Activated naive CD4-positive, alpha-beta T cell treated with Interleukin-2 at 50 U/mL for 16 hours (primary cell): ENCODE results near the gene ULK4.
"Not testable (repeated sequence)": the region's sequence is repeated elsewhere in the genome, so short reads cannot be mapped to it uniquely, and the experiment has no call there.

ENCODE experiments used
- DNase-seq: peaks from one replicate; pipeline ENCODE4 v3.0.0-alpha.2; 2020

The ULK4 gene

GRCh38 chr3:41956574-41956973 lies 5.3 kb downstream of the ULK4 start:
- no peak for DNase-seq

- DNase-seq, result no peak
These were observed 6.7 kb downstream of the ULK4 start for GRCh38 chr3:41955192-41955591.

- no peak for DNase-seq
These were observed 18.5 kb downstream of the ULK4 start for GRCh38 chr3:41943311-41943843.

- DNase-seq, result no peak
These were observed 21.5 kb downstream of the ULK4 start for GRCh38 chr3:41940393-41940792.

GRCh38 chr3:41936384-41936783 lies 25.5 kb downstream of the ULK4 start:
- DNase-seq, result no peak

GRCh38 chr3:41933154-41933676 lies 28.7 kb downstream of the ULK4 start:
- DNase-seq, result no peak

GRCh38 chr3:41932464-41932863 lies 29.4 kb downstream of the ULK4 start:
- no peak for DNase-seq

GRCh38 chr3:41920406-41920965 lies 41.4 kb downstream of the ULK4 start:
- DNase-seq, result no peak

- DNase-seq, result no peak
These were observed 46.5 kb downstream of the ULK4 start for GRCh38 chr3:41915353-41915752.

- no peak for DNase-seq
These were observed 49.6 kb downstream of the ULK4 start for GRCh38 chr3:41912280-41912679.

- DNase-seq, result no peak
These were observed 54.4 kb downstream of the ULK4 start for GRCh38 chr3:41907330-41908073.

- DNase-seq, result no peak
These were observed 61.6 kb downstream of the ULK4 start for GRCh38 chr3:41900265-41900664.

GRCh38 chr3:41898631-41899030 lies 63.3 kb downstream of the ULK4 start:
- DNase-seq, result no peak

GRCh38 chr3:41893977-41894376 lies 67.9 kb downstream of the ULK4 start:
- DNase-seq, result no peak

GRCh38 chr3:41888368-41889076 lies 73.4 kb downstream of the ULK4 start:
- DNase-seq, result no peak

GRCh38 chr3:41882956-41883355 lies 78.9 kb downstream of the ULK4 start:
- DNase-seq, result no peak

GRCh38 chr3:41881233-41881821 lies 80.6 kb downstream of the ULK4 start:
- DNase-seq, result no peak

GRCh38 chr3:41880387-41880786 lies 81.5 kb downstream of the ULK4 start:
- no peak for DNase-seq

GRCh38 chr3:41877741-41878140 lies 84.2 kb downstream of the ULK4 start:
- not testable (repeated sequence) for DNase-seq

- no peak for DNase-seq
These were observed 87.9 kb downstream of the ULK4 start for GRCh38 chr3:41874022-41874421.

GRCh38 chr3:41872157-41872556 lies 89.7 kb downstream of the ULK4 start:
- DNase-seq, result no peak

GRCh38 chr3:41867533-41867932 lies 94.4 kb downstream of the ULK4 start:
- DNase-seq, result no peak

- no peak for DNase-seq
These were observed 95.6 kb downstream of the ULK4 start for GRCh38 chr3:41866298-41866697.
